Keratinocyte (primary cell): ENCODE measurements around the gene SDF4.
"Not testable (repeated sequence)": the region's sequence is repeated elsewhere in the genome, so short reads cannot be mapped to it uniquely, and the experiment has no call there.

Experiments
- EZH2 ChIP-seq: IDR thresholded peaks from one replicate; pipeline ENCODE4 v1.6.1; 2012; ENCODE audit warnings: inconsistent platforms, mild to moderate bottlenecking, low read length, moderate library complexity
- TF ChIP-seq, protein P1 (sequence below), 3 experiments: IDR thresholded peaks in 1 of 3; conservative IDR thresholded peaks in 1 of 3; optimal IDR thresholded peaks in 1 of 3; 2 replicates in 2 of 3; 3 replicates in 1 of 3; pipeline versions ENCODE3 to v1.5.1; 2011; ENCODE audit warnings: low read length in 3 of 3, mild to moderate bottlenecking in 3 of 3, moderate library complexity in 2 of 3, control low read depth in 1 of 3, inconsistent platforms in 1 of 3; ENCODE audit not compliant: insufficient read depth in 2 of 3; ENCODE audit errors: extremely low read depth in 1 of 3

DNA sequence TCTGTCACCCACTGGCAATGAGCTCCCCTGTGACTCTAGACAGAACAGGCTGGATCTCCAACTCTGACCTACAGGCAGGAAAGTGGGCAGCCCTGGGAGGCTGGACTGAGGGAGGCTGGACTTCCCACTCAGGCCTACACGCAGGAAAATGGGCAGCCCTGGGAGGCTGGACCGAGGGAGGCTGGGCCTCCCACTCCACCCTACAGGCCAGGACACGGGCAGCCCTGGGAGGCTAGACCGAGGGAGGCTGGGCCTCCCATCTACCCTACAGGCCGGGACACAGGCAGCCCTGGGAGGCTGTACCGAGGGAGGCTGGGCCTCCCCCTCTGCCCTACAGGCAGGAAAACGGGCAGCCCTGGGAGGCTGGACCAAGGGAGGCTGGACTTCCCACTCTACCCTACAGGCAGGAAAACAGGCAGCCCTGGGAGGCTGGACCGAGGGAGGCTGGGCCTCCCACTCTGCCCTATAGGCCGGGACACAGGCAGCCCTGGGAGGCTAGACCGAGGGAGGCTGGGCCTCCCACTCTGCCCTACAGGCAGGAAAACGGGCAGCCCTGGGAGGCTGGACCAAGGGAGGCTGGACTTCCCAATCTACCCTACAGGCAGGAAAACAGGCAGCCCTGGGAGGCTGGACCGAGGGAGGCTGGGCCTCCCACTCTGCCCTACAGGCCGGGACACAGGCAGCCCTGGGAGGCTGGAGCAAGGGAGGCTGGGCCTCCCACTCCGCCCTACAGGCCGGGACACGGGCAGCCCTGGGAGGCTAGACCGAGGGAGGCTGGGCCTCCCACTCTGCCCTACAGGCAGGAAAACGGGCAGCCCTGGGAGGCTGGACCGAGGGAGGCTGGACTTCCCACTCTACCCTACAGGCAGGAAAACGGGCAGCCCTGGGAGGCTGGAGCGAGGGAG is 16.5 kb upstream of the SDF4 start:
- TF ChIP-seq, protein P1, sequence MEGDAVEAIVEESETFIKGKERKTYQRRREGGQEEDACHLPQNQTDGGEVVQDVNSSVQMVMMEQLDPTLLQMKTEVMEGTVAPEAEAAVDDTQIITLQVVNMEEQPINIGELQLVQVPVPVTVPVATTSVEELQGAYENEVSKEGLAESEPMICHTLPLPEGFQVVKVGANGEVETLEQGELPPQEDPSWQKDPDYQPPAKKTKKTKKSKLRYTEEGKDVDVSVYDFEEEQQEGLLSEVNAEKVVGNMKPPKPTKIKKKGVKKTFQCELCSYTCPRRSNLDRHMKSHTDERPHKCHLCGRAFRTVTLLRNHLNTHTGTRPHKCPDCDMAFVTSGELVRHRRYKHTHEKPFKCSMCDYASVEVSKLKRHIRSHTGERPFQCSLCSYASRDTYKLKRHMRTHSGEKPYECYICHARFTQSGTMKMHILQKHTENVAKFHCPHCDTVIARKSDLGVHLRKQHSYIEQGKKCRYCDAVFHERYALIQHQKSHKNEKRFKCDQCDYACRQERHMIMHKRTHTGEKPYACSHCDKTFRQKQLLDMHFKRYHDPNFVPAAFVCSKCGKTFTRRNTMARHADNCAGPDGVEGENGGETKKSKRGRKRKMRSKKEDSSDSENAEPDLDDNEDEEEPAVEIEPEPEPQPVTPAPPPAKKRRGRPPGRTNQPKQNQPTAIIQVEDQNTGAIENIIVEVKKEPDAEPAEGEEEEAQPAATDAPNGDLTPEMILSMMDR (optimal IDR thresholded peaks at IDR 0.05 in 1 of 3, IDR thresholded peaks at IDR 0.05 in 1 of 3, conservative IDR thresholded peaks at IDR 0.05 in 1 of 3; ENCODE audit: extremely low read depth in 1 of 3, insufficient read depth in 2 of 3, low read length in 3 of 3) = not testable (repeated sequence)
- not testable (repeated sequence) for TF ChIP-seq EZH2
